Measurements from ENCODE around the gene PARD6G. TPM values are rescaled to one million over a fixed set of nuclear protein-coding genes. Genes with fewer than 3 reads are reported as not detected.

Gene PARD6G
- polyA plus RNA-seq, 1 of the 3 experiments (the other 2 are of a cell fraction): 4.3 TPM

- CTCF ChIA-PET: no interaction called here
- peak within 1 kb of the TSS; percentile 86 to 92 for H3K27ac ChIP-seq (ENCODE audit: low read depth in 2 of 2, low read length in 1 of 2)
- TF ChIP-seq GATA2 (CRISPR knock-in tag; IDR thresholded peaks at IDR 0.05): no peak
- no peak for TF ChIP-seq MAX (IDR thresholded peaks at IDR 0.05; ENCODE audit: low read depth)
- TF ChIP-seq REST (IDR thresholded peaks at IDR 0.05; ENCODE audit: low read depth, low read length): no peak
- 0 out of 2 replicates have a peak, but pooled peaks have one; percentile 30 for TF ChIP-seq TAF1 (IDR thresholded peaks at IDR 0.05; ENCODE audit: borderline replicate concordance, low read depth, low read length)
- no peak for TF ChIP-seq RAD21 (IDR thresholded peaks at IDR 0.05; ENCODE audit: low read length)
- TF ChIP-seq GABPA (IDR thresholded peaks at IDR 0.05; ENCODE audit: low read depth): peak; percentile 61
- TF ChIP-seq SIN3A (IDR thresholded peaks at IDR 0.05; ENCODE audit: borderline replicate concordance, low read depth, low read length): no peak
- TF ChIP-seq MXI1 (IDR thresholded peaks at IDR 0.05; ENCODE audit: low read depth, low read length): peak; percentile 36
- no peak for TF ChIP-seq TEAD4 (IDR thresholded peaks at IDR 0.05; ENCODE audit: borderline replicate concordance, insufficient read depth)
- TF ChIP-seq RXRA (IDR thresholded peaks at IDR 0.05; ENCODE audit: borderline replicate concordance, low read depth): no peak
- TF ChIP-seq NRF1 (IDR thresholded peaks at IDR 0.05; ENCODE audit: low read depth, low read length): peak; percentile 29; the same call in 1 of the 2 replicates
- no peak for TF ChIP-seq MEF2A (IDR thresholded peaks at IDR 0.05; ENCODE audit: borderline replicate concordance, low read depth)
- TF ChIP-seq EZH2phosphoT487 (IDR thresholded peaks at IDR 0.05; ENCODE audit: borderline replicate concordance, low read depth): no peak
- no peak for TF ChIP-seq ELF1 (IDR thresholded peaks at IDR 0.05)
- no peak for TF ChIP-seq CTCF (IDR thresholded peaks at IDR 0.05)
- TF ChIP-seq NFIC (IDR thresholded peaks at IDR 0.05; ENCODE audit: borderline replicate concordance): no peak
- TF ChIP-seq FOXJ3 (CRISPR knock-in tag; IDR thresholded peaks at IDR 0.05): no peak
- peak; percentile 81 for TF ChIP-seq YY1 (IDR thresholded peaks at IDR 0.05; ENCODE audit: low read depth)
- no peak for TF ChIP-seq FOXM1 (IDR thresholded peaks at IDR 0.05; ENCODE audit: low read depth)
- peak; percentile 94 for TF ChIP-seq ZBTB33 (IDR thresholded peaks at IDR 0.05; ENCODE audit: borderline replicate concordance, low read depth)
- peak; percentile 60 for TF ChIP-seq PBX3 (IDR thresholded peaks at IDR 0.05)
- TF ChIP-seq RFX5 (IDR thresholded peaks at IDR 0.05; ENCODE audit: low read length): peak; percentile 50
- TF ChIP-seq FOSL2 (IDR thresholded peaks at IDR 0.05; ENCODE audit: borderline replicate concordance, low read depth): no peak
- TF ChIP-seq SMC3 (IDR thresholded peaks at IDR 0.05; ENCODE audit: low read depth, low read length): no peak
These were observed 138.3 kb downstream of the PARD6G start, which contains the start of gene ADNP2 for GRCh38 chr18:80108739-80109675. ADNP2 (plus strand) TSS chr18:80109262; CDS start chr18:80117543, 8,281 bp downstream.

More at GRCh38 chr18:80108739-80109675, 138.3 kb downstream of the PARD6G start, which contains the start of gene ADNP2:
- POLR2A ChIA-PET: interaction anchor here (0.6 to 1.3 kb wide), 5 partner anchors 34 to 138 kb away, joined by 3 to 8 read pairs (median 4); partner anchors contain the start of genes PARD6G and RBFA
- H3K27me3 ChIP-seq (ENCODE audit: insufficient read depth): no peaks in the 10 kb centered on the region
- peaks cover 44% of the 10 kb centered on the region for H3K79me2 ChIP-seq (ENCODE audit: insufficient read depth)
- H3F3A ChIP-seq (replicated peaks; ENCODE audit: insufficient read depth): peaks cover 7% of the 10 kb centered on the region
- peak within 1 kb of the TSS; percentile 87 for H2AFZ ChIP-seq (ENCODE audit: low read depth)
- H4K20me1 ChIP-seq (ENCODE audit: insufficient read depth): peaks cover 44% of the 10 kb centered on the region
- peaks cover 18 to 24% of the 10 kb centered on the region in 2 experiments; a peak in 3 of 4 replicates for H3K4me1 ChIP-seq (ENCODE audit: control insufficient read depth in 1 of 2, insufficient read depth in 2 of 2, low read depth in 1 of 2, low read length in 1 of 2)
- WGBS (ENCODE audit: low lambda C conversion rate): 2% methylated on average over 9 of the region's 76 CpGs
- no peaks in the 10 kb centered on the region for H3K9me3 ChIP-seq
- H3K9me2 ChIP-seq: no peaks in the 10 kb centered on the region
- peak within 1 kb of the TSS; percentile 75 for H3K9ac ChIP-seq
- H3K36me3 ChIP-seq (replicated peaks in 1 of 2; ENCODE audit: control insufficient read depth in 1 of 2, insufficient read depth in 2 of 2, low read length in 1 of 2): peaks cover 6 to 13% of the 10 kb centered on the region in 2 experiments
- H3K4me3 ChIP-seq (ENCODE audit: low read depth in 2 of 2, low read length in 1 of 2): peak within 1 kb of the TSS; percentile 85 to 88
- DNase-seq: peak; percentile 96
- peak within 1 kb of the TSS; percentile 92 for H3K4me2 ChIP-seq

Measured in SK-N-SH (cell line).